ENCODE measurements around the gene FAM13C. TPM values are rescaled to one million over a fixed set of nuclear protein-coding genes. Genes with fewer than 3 reads are reported as not detected.

FAM13C gene
- polyA plus RNA-seq, 3 donors from 2014 or later, result not detected

- Mint-ChIP-seq H3K4me1 (no peaks in the 10 kb centered on the region), H3K36me3 (peaks cover 0 to 2% (median 0%) of the 10 kb centered on the region in 3 donors), H3K4me3 (no peak overlapping the region), H3K27ac (no peak overlapping the region), H3K9me3 (peaks cover 3 to 29% (median 10%) of the 10 kb centered on the region in 6 donors), H3K27me3 (ENCODE audit: low read depth in 3 of 3) (no peaks in the 10 kb centered on the region)
- DNase-seq, result no peak
Measured at GRCh38 chr10:59212301-59212798, 150.0 kb downstream of the FAM13C start.

DNA sequence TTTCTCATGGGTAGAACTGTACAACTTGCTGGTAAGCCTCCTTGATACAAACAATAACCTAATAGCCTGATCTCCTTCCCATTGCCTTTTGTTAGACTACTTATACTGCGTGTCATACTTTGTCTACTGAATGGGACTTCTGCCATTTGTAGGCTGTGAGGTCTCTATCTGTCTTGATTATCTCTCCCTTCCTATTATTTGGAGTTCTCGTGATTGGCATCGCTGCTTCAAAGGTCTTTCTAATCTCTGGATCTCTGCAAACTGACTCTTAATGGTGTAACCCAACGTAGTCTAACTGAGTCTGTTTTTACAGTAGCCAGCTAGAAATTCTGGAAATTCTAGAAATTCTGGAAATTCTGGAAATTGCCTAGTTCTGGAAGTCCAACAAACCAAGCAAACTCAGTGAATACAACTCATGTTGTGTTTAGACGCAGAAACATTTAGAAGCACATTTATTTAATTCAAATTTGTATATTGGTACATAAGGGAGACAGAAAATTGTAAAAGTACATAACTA lies 156.1 kb downstream of the FAM13C start:
- Mint-ChIP-seq H3K27ac (no peak overlapping the region), H3K36me3 (peaks cover 0 to 2% (median 0%) of the 10 kb centered on the region in 3 donors), H3K9me3 (peaks cover 0 to 29% (median 14%) of the 10 kb centered on the region in 6 donors), H3K4me1 (no peaks in the 10 kb centered on the region), H3K4me3 (no peak overlapping the region), H3K27me3 (ENCODE audit: low read depth in 3 of 3) (no peaks in the 10 kb centered on the region)
- DNase-seq, result no peak

Other genes starting within 250 kb of the FAM13C start
- not detected for gene PHYHIPL, start 185.9 kb downstream of the FAM13C start, polyA plus RNA-seq

Measured in immature natural killer cell (primary cell).